Thoracic aorta endothelial cell (primary cell): ENCODE results near the gene TARBP1. TPM values are rescaled to one million over a fixed set of nuclear protein-coding genes. Genes with fewer than 3 reads are reported as not detected.

Experiments used
- total RNA-seq: library from RNA; depleted of rRNA; stranded (reverse); fragments of >200 nt; gene quantifications from 2 replicates; pipeline ENCODE4 v1.2.3, GENCODE V29; 2012

Gene TARBP1, protein sequence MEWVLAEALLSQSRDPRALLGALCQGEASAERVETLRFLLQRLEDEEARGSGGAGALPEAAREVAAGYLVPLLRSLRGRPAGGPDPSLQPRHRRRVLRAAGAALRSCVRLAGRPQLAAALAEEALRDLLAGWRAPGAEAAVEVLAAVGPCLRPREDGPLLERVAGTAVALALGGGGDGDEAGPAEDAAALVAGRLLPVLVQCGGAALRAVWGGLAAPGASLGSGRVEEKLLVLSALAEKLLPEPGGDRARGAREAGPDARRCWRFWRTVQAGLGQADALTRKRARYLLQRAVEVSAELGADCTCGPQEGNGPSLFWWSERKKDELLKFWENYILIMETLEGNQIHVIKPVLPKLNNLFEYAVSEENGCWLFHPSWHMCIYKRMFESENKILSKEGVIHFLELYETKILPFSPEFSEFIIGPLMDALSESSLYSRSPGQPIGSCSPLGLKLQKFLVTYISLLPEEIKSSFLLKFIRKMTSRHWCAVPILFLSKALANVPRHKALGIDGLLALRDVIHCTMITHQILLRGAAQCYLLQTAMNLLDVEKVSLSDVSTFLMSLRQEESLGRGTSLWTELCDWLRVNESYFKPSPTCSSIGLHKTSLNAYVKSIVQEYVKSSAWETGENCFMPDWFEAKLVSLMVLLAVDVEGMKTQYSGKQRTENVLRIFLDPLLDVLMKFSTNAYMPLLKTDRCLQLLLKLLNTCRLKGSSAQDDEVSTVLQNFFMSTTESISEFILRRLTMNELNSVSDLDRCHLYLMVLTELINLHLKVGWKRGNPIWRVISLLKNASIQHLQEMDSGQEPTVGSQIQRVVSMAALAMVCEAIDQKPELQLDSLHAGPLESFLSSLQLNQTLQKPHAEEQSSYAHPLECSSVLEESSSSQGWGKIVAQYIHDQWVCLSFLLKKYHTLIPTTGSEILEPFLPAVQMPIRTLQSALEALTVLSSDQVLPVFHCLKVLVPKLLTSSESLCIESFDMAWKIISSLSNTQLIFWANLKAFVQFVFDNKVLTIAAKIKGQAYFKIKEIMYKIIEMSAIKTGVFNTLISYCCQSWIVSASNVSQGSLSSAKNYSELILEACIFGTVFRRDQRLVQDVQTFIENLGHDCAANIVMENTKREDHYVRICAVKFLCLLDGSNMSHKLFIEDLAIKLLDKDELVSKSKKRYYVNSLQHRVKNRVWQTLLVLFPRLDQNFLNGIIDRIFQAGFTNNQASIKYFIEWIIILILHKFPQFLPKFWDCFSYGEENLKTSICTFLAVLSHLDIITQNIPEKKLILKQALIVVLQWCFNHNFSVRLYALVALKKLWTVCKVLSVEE (N-terminal part only)
- 36.8 and 37.1 TPM in 2 replicates for total RNA-seq

DNA sequence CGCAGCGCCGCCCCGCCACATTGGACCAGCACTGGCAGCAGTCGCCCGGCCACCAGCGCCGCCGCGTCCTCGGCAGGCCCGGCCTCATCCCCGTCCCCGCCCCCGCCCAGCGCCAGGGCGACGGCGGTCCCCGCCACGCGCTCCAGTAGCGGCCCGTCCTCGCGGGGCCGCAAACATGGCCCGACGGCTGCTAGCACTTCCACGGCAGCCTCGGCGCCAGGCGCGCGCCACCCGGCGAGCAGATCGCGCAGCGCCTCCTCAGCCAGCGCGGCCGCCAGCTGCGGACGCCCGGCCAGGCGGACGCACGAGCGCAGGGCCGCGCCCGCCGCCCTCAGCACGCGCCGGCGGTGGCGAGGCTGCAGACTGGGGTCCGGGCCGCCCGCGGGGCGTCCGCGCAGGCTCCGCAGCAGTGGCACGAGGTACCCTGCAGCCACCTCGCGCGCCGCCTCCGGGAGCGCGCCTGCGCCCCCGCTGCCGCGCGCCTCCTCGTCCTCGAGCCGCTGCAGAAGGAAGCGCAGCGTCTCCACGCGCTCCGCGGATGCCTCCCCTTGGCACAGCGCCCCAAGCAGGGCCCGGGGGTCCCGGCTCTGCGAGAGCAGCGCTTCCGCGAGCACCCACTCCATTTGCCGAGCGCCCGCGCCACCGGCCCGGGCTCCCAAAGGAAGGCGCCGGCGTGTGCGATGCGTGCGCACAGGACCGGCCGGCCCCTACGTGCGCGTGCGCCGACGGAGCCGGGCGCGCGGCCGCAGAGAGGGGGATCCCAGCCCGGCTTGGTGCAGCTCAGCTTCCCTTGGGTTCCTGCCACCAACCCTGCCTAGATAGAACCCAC is at the start of gene TARBP1:
TSS of gene TARBP1 (minus strand) at position 699 of the 829 bp plus-strand sequence. CDS start at position 623, 76 bp downstream.

DNA sequence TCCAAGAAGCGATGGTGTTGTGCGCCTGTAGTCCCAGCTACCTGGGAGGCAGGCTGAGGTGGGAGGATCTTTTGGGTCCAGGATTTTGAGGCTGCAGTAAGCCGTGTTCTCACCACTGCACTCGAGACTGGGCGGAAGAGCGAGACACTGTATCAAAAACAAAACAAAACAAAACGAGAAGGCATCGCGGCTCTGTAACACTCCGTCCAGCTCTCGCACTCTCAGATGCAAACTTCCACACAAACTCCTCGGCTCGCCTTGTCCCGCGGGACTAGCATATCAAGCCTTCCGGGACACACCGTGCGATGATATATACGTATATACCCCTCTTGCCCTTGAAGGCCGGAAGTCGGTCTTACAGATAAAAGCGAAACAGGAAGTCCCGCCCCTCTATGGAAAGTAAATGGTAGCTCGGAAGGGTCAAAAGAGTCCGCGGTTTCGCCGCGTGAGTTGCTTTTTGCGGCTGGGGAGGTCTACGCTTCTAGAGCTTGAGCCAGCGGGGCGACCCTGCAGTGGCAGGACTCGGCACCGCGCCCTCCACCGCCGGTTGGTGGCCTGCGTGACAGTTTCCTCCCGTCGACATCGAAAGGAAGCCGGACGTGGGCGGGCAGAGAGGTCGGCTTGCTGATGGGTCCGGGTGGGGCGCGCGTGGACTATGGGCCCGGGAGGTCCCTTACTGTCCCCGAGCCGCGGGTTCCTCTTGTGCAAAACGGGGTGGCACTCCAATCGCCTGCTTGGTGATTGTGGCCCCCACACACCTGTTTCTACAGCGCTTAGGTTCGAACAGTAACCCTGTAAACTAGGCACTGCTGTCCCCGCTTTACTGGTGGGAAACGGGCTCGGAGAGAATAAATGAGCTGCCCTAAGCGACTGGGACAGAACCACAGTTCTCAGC is 105.7 kb downstream of the TARBP1 start, which contains the start of gene COA6:
TSS of gene COA6 (plus strand) at position 393 of the 895 bp plus-strand sequence. CDS start at position 404, 11 bp downstream.

Other genes starting within 250 kb of the TARBP1 start
- gene COA6, start 105.7 kb downstream of the TARBP1 start, total RNA-seq, result 29.9 and 35.1 TPM in 2 replicates
- 63.4 and 78.2 TPM in 2 replicates for gene IRF2BP2, start 131.0 kb upstream of the TARBP1 start, total RNA-seq